Skin epidermis (tissue), 12 donors: ENCODE results near the gene JAKMIP2.
A peak's percentile ranks its signal among the peaks of the same experiment; 100 is the strongest.

Experiments
- H3K27ac ChIP-seq, 21 experiments: fragments of 200-600 bp; sonication (generic) in 11 of 21; one replicate each; pipeline ENCODE4 v1.5.0; 2020; ENCODE audit warnings: mild to moderate bottlenecking in 3 of 21, inconsistent platforms in 2 of 21, moderate library complexity in 2 of 21
- H3K4me3 ChIP-seq, 7 experiments: fragments of 200-600 bp; sonication (generic) in 2 of 7; one replicate each; pipeline ENCODE4 v1.5.0; 2020; ENCODE audit warnings: inconsistent platforms in 2 of 7, mild to moderate bottlenecking in 2 of 7, moderate library complexity in 1 of 7

The JAKMIP2 gene

GRCh38 chr5:147547730-147548129 is 234.8 kb downstream of the JAKMIP2 start:
- peak overlapping the region in 1 of 21 experiments; percentile 16 for H3K27ac ChIP-seq
- H3K4me3 ChIP-seq: no peak overlapping the region

- Histone ChIP-seq H3K4me3 (no peak overlapping the region), H3K27ac (no peak overlapping the region)
Observed at GRCh38 chr5:147544556-147544955, 238.0 kb downstream of the JAKMIP2 start.

DNA sequence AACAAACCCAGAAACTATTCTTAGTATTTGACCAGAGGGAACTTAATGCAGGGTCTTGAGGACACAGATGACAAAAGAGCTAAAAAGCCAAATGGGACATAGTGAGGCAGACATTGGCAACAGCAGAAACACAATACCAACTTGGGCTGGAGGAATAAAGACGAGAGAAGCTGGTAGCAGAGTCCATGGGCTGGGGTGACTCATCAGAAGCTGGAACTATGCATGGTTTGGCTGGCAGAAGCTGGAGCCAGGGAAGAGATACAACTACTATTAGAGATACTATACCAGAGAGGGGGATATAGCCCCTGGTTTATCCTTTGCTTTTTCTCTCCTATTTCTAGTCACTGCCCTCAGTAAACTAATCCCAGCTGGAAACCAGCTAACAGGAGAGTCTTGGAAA is 243.5 kb downstream of the JAKMIP2 start:
- H3K27ac ChIP-seq: peak overlapping the region in 1 of 21 experiments; percentile 58
- H3K4me3 ChIP-seq: no peak overlapping the region

- H3K27ac ChIP-seq: peak overlapping the region in 1 of 21 experiments; percentile 58
- H3K4me3 ChIP-seq: no peak overlapping the region
Observed at GRCh38 chr5:147538236-147538635, 244.3 kb downstream of the JAKMIP2 start.
